HG02759 (cell line): Measurements from ENCODE around the gene GPR3.
A peak's percentile ranks its signal among the peaks of the same experiment; 100 is the strongest.

Source experiments
- ATAC-seq: cut with Tn5 transposase; IDR thresholded peaks from one replicate; pipeline ENCODE4 v1.9.1; 2021; ENCODE audit warnings: mild to moderate bottlenecking, moderate library complexity; ENCODE audit not compliant: unreplicated experiment

GPR3 gene, protein sequence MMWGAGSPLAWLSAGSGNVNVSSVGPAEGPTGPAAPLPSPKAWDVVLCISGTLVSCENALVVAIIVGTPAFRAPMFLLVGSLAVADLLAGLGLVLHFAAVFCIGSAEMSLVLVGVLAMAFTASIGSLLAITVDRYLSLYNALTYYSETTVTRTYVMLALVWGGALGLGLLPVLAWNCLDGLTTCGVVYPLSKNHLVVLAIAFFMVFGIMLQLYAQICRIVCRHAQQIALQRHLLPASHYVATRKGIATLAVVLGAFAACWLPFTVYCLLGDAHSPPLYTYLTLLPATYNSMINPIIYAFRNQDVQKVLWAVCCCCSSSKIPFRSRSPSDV

DNA sequence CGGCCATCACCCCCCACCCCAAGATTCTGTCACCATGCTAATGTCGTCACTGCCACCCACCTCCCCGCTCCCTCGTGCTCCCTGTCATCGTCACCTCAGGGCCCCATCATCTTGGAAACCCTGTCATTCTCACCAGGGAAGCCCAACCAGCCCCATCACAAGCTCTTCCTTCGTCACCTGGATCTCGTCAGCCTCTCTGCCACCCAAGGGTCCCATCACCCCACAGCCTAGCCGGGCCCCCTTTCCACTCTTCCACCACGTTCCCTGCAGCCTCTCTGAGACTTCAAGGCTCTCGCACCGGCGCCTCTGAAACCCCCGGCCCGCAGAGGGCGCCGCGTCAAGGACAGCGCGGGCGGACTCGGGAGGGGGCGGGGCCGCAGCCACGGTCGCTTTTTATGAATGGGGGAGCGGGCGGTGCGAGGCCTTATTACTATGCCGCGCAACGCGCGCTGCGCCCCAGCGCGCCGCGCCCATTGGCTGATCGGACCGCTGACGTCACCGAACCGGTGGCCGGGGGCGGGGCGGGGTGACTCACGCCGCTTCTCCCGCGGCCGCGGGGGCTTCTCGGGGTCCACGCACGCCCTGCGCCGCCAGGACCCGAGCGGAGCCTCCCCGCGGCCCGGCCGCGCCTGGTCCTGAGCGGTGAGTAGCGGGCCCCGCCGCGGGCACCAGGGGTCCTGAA is at the start of gene GPR3:
GPR3 (plus strand) TSS at position 527 of the 682 bp plus-strand sequence. CDS start 1,177 bp downstream, outside the sequence.
- ATAC-seq: peak; percentile 85

DNA sequence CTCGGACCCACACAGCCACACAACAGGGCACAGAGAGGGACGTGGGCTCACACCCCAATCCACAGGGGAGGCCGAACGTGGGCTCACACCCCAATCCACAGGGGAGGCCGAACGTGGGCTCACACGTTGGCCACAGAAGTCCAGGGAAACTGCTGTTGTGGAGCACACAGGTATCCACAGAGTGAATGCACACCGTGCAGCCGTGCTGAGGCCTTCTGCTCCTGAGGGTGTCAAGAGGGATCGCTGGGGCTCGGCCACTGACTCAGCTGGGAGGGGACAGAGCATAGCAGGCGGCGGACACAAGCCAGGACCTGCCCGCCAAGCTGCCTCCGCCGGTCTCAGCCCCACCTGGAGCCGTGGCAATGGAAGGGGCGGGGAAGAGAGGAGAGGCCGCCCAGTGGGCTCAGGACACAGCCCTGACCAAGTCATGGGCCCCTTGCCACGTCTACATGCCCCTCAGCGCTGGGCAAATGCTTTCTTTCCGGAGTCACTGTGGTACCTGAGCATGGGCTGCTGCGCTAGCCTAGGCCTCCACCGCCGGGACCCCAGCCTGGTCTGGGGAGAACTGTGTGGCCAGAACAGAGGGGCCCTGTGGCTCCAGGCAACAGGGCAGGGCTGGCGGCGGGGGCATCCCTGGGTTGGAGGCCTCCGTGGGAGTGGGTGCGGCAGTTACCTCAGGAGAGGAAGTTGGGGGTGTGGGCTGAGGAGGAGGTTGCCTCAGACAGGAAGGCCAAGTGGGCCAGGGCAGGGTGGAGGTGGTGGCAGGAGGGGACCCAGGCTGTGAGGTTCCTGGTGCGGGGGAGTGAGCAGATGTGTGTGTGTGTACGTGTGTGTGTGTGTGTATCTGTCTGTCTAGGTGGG is 49.4 kb upstream of the GPR3 start:
- no peak for ATAC-seq

DNA sequence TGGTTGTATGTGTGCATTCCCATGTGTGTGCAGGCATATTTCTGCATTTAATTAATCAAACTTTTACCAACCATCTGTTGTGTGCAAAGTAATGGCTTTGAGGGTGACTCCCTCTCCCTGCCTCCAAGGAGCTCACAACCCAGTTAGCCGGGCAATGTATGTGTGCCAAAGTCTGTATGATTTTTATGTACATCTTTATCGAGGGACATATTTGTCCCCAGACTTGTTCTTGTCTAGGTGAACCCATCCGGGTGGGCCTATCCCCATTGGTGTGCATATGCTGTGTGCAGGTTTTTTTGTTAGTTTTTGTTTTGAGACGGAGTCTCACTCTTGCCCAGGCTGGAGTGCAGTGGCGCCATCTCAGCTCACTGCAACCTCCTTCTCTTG is 48.8 kb upstream of the GPR3 start:
- ATAC-seq: no peak

DNA sequence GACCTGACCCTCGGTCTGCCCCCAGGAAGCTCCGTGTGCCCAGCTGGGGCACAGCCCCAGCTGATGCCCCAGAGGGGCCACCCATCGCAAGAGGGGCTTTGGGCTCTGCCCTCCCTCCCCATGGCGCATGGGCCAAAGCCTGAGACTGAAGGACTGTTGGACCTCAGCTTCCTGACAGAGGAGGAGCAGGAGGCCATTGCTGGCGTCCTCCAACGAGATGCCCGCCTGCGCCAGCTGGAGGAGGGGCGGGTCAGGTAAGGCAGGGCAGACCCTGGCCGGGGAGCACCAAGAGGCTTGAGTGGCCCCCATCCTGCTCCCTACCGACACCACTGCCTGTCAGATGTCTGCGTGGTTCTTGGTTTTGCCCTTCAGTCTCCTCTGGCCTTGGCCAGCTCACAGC is 47.1 kb upstream of the GPR3 start:
- ATAC-seq: no peak

DNA sequence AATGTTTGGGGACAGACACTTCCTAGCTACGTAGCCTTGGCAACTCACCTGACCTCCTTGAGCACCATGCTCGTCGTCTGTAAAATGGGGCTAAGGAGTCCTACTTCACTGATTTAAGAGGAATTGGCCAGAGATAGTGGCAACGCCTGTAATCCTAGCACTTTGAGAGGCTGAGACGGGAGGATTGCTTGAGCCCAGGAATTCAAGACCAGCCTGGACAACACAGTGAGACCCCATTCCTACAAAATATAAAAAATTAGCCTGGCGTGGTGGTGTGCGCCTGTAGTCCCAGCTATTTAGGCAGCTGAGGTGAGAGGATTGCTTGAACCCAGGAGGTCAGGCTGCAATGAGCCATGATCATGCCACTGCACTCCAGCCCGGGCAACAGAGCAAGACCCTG is 46.1 kb upstream of the GPR3 start:
- ATAC-seq: no peak

DNA sequence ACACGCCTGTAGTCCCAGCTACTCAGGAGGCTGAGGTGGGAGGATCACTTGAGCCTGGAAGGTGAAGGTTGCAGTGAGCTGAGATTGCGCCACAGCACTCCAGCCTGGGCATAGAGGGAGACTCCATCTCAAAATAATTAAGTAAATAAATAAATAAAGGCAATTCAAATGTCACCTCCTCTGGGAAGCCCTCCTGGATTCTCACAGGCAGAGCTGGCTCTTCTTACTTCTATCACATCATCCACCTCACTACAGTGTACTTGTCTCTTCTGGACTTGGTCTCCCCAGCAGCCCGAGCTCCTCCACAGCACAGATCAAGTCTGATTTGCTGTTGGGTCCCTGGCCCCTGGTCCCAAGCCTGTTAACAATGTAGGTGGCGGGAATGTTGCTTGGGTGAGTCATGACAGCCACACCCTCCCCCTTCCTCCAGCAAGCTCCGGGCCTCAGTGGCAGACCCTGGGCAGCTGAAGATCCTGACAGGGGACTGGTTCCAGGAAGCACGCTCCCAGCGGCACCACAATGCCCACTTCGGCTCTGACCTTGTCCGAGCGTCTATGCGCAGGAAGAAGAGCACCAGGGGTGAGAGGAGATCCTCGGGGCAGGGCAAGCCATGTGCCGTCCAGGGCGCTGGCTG is 45.3 kb upstream of the GPR3 start:
- no peak for ATAC-seq

DNA sequence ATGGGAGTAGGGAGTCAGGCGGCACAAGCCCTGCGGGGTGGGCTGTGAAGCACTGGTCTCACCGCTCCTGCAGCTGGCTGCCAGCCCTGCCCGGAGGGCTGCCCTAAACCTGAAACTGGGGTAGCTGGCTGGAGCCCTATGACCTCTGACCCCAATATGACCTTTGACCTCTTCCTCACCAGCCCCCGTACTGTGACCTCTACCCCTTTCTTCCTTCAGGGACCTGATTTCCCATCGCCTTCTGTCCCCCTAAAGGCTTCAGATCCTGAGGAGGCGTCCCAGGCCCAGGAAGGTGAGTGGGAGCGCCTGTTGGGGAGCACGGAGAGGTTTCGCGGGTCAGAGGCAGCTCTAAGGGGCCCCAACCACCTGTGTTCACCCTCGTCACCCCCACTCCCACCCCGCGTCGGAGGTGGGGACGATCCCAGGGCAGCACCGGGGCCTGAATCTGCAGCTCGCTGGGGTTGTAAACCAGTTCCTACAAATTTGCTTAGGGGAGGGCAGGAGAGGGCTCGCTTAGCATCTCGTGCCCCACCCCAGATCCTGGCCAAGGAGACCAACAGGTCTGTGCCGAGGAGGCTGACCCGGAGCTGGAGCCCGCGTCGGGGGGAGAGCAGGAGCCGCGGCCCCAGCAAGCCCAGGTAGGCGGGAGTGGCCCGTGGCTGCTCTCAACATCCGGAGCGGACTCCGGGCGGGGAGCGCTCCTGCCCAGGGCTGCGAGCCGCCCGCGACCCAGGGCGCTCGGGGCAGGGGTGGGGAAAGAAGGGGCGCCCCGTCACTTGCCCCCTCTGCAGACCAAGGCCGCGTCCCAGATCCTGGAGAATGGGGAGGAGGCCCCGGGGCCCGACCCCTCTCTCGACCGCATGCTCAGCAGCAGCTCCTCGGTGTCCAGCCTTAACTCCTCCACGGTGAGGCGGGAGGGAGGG is 43.3 kb upstream of the GPR3 start:
- peak; percentile 43 for ATAC-seq

DNA sequence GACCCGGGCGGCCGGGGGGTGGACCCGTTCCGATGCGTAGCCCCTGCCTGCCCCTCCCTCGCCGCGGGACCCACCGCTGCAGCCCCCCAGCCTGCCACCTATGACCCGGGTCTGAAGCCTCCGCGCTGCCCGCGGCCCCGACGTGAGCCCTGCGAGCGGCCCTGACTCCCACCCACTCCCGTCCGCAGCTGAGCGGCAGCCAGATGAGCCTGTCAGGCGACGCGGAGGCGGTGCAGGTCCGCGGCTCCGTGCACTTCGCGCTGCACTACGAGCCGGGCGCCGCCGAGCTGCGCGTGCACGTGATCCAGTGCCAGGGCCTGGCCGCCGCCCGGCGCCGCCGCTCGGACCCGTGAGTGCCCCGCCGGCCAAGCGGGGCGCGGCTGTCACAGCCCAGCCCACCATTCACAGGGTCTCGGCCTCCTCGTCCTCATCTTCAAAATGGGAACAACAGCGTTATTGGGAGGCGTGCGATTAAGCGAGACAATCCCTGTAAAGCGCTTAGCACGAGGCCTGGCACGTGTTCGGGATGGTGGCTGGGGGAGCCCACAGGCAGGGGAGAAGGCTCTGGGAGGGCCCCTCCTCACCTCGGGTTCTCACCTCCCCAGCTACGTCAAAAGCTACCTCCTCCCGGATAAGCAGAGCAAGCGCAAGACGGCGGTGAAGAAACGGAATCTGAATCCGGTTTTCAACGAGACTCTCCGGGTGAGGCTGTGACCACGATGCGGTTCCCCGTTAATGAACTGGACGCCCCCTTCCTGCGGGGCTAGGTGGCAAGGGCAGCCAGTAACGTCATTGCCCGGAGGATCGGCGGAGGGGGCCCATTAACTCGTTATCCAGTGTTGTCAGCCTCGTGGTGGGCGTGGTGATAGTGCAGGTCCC is 42.4 kb upstream of the GPR3 start:
- peak; percentile 23 for ATAC-seq

DNA sequence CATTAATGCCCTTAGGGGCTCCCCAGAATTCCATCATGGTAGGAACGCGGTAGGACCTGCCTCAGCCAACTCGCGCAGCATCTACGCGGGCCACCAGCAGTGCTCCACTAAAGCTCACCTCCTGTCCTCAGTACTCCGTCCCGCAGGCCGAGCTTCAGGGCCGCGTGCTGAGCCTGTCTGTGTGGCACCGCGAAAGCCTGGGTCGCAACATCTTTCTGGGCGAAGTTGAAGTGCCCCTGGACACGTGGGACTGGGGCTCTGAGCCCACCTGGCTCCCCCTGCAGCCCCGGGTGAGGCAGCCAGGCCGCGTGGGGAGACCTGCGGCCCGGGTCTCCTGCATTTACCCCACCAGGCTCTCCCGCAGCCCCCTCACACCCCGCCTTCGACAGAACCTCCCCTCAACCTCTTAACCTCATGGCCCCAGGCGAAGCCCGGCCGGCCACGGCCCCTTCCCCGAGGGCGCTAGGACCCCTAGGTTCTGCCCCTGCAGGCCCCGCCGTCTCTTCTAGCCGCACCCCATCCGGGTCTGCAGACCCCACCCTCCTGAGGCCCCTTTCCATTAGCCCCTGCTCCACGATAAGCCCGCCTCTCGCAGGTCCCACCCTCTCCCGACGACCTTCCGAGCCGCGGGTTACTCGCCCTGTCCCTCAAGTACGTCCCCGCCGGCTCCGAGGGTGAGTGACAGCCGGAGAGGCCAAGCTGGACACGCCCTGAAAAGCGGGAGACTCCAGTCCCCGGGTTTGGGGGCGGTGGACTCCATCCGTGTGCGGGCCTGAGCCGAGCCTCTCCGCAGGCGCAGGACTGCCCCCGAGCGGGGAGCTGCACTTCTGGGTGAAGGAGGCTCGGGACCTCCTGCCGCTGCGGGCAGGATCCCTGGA is 41.5 kb upstream of the GPR3 start:
- ATAC-seq: no peak

DNA sequence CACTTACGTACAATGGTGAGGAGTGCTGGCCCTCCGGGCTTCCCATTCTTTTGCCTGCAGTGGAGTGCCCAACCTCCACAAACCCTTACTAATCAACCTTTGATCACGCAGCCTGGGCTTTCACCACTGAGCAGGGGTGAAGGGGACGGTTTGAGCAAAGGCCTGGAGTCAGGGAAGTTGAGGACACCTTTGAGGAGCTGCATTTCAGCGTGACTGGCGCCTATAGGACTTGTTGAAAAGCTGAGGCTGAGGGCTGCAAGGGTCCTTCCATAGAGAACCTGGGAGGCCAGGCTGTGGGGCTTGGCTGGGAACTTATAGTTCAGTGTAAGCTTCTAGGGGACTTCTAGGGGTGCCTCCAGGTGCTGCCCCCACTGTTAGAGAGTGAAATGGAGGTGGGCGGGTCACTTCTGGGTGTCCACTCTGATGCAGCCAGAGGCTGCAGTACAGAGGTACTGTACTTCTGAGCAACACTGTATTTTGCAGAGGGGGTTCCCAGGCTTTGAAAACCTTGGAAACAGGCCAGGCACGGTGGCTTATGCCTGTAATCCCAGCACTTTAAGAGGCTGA is 40.8 kb upstream of the GPR3 start:
- ATAC-seq: no peak

DNA sequence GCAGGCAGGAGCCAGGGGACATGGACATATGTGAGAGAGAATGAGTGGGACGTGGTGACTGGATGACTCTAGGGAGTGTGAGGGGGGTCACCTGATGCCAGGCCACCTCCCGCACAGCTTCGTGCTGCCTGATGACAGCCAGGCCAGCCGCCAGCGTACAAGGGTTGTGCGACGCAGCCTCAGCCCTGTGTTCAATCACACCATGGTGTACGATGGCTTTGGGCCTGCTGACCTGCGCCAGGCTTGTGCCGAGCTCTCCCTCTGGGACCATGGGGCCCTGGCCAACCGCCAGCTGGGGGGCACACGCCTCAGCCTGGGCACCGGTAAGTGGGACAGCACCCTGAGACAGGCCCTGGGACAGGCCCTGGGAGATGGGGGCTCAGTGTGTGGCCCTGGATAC is 39.3 kb upstream of the GPR3 start:
- ATAC-seq: no peak

DNA sequence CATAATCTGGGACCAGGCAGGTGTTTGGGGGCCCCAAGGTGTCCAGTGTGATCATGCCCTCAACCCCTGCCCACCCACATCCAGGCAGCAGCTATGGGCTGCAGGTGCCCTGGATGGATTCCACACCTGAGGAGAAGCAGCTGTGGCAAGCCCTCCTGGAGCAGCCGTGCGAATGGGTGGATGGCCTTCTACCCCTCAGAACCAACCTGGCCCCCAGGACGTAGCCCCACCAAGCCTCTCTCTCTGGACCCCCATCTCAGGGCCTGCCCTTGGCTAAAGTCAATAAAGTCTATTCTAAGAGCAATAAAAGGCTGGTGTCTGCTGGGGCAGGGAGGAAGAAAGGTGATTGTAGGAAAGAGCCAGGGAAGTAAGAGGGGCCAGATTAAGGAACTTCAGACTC is 38.8 kb upstream of the GPR3 start:
- ATAC-seq: no peak

DNA sequence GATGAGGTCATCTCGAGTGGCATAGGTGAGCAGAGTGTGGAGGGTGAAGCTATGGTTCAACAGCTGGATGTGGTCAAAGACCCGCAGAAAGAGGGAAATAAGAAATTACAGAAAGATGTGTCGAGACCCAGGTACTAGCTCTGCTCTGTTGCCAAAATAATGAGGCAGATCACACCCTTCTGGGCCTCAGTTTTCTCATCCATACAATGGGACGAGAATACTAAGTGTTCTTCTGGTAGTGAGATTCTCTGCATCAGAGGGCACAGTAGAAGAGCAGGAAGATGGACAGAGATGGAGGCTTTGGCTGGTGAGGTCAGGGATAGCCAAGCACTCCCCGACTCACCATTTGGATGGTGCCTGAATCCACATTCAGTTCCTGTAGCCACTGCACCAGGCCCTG is 36.7 kb upstream of the GPR3 start:
- no peak for ATAC-seq

DNA sequence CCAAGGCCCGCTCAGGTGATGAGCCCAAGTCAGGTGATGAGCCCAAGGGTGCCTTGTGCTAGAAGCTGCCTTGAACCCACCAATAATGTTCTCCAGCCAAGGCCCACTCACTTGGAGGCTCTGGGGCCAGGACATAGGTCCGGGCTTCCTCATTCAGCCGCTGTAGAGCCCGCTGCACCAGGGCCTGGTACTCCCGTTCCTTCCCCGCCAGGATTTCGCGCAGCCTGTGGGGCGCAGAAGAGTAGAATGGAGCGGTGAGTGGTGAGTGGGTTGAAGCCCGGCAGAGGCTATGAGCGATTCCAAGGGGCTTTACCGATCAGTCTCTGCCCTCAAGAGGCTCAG is 36.2 kb upstream of the GPR3 start:
- ATAC-seq: no peak

DNA sequence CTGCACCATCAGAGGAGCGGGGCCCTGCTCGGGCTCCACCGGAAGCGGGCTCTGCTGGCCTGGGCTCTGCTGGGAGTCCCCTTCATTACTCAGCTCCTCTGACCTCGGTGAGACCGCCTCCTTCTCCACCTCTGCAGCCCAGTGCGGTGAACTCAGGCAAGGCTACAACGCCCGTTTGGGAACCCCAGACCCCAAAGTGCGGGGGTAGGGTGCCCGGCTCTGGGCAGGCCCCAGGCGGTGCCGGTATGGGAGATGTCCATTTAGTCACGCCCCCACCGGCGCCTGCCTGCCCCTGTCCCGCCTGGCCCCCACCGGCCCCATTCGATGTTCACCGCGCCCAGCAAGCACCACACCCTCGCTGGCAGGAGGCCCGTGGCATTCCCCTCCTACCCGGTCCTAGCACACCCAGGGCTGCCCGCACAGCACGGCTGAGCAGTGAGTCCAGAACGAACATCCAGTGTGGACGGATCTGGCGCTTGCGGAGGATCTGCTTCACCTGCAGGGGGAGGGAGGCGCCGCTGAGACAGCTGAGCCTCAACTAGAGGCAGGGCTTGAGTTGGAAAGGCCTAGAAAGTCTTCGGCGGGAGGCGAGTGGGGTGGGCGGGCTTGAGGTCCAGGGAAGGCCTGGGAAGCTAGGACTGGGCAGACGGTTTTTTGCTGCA is 35.7 kb upstream of the GPR3 start:
- no peak for ATAC-seq

DNA sequence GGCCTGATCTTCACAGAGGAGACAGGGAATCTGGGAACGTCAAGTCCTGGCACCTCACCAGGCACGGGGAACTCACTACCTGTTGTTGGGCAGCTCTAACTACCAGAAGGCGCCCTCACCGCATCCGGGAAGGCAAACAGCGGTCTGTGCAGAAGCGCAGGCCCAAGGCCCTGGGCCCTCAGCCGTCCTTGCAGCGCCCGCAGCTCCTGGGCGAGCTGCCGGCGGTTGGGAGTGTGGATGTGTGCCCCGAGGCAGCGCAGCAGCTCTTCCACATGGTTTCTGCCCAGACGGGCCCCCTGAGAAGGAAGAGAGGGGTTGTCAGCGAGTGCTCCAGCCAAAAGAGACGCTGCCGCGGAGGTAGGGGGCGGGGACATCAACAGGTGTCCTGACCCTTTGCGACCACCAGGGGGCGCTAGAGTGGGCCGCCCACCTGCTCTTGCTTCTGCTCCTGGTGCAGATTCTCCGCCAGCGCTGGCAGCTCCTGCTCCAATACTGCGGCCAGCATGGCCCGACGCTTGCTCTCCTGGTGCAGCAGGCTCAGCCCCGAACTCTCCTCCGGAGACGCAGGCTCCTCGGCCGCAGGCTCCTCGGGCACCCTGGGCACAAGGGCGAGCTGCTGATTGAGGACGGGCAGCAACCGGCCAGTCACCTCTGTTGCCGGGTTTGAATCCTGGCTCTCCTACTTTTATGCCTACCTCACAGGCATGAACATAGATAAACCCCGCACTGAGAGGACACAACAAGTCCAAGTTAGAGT is 35.0 kb upstream of the GPR3 start:
- no peak for ATAC-seq
